UCSD-AML1 (cell line): Measurements from ENCODE around the gene PCSK5.

ENCODE experiments used
- DNase-seq: peaks from one replicate; lab custom pipeline; 2025; ENCODE audit not compliant: unreplicated experiment; lab: John Stamatoyannopoulos, UW

Gene PCSK5

GRCh38 chr9:76221423-76221822 is 330.9 kb downstream of the PCSK5 start:
- DNase-seq = no peak

DNA sequence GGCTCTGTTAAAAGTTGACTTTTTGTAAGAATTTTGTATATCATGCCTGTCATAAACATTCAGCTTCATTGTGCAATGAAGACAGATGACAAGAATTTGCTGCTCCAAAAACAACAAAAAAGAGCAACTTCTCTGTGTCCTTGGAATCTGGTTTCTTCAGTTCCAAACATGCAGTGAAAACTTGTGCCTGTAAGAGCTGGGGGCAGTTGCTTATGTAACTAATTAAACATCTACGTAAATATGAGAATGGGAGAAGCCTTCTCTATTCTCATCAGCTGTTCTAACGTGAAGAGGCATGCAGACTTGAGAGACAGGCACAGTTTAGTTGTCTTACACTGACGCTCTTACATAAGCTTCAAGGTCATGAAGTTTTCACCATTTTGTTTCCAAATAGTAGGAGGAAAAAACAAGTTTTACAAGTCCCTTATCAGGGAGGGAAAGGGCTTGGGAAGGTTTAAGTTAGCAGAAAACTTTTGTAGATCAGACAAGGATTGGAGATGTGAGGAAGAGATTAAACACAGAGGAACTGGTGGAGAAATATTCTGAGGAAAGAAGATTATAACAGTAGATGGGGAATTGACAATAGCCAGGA is 333.4 kb downstream of the PCSK5 start:
- DNase-seq = no peak

GRCh38 chr9:76227156-76227555 is 336.7 kb downstream of the PCSK5 start:
- no peak for DNase-seq

DNA sequence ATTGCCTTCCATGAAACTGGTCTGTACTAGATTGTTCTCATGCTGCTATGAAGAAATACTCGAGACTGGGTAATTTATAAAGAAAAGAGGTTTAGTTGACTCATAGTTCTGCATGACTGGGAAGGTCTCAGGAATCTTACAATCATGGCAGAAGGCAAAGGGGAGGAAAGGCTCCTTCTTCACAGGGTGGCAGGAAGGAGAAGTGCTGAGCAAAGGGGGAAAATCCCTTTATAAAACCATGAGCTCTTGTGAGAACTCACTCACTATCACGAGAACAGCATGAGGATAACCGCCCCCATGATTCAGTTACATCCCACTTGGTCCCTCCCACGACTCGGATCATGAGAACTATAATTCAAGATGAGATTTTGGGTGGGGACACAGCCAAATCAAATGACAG is 340.5 kb downstream of the PCSK5 start:
- DNase-seq = no peak

DNA sequence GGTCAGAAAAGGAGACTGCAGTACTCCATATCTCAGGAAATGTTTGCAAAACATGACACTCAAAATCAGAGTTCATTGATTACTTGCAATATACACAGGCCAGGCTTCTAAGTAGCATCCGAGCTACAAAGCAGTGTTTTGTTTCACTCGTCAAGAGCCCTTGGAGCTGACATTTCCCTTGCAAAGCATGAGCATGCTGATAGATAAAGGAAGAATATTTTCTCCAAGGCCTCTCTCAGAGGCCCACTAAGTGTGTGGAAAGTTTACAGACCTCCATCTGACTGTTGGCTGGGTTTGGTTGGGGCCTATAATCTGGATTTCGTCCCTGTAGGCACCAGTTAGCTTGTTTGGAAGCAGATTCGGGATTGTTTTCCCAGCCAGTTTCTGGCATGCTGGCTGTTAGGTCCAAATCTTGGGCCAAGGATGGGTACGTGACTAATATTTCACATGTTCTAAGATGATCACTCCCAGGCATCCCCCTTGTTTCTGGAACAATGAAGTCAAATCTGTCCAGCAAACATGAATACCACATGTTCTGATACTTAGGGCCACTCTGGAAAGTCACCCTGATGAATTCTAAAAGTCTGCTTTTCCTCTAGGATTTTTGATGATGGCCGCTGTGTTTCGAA is 342.5 kb downstream of the PCSK5 start:
- no peak for DNase-seq

DNA sequence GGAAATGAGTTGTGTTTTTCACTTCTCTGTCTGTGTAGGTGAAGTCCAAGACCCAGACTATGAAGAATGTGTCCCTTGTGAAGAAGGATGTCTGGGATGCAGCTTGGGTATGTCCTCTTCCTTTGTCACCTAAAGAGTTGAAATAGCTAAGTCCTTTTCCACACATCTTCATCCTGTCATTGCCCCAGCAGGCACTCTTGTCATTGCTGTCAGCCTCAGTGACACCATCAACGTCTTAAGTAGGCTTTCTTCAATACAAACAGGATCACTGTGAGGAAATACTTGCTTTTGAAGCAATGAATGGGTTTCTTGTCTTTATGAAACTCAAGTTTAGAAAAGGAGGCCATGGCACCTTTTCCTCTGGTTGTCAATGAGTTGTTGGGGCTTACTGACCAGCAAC is 350.1 kb downstream of the PCSK5 start:
- DNase-seq = no peak

GRCh38 chr9:76245518-76245917 is 355.0 kb downstream of the PCSK5 start:
- no peak for DNase-seq

DNA sequence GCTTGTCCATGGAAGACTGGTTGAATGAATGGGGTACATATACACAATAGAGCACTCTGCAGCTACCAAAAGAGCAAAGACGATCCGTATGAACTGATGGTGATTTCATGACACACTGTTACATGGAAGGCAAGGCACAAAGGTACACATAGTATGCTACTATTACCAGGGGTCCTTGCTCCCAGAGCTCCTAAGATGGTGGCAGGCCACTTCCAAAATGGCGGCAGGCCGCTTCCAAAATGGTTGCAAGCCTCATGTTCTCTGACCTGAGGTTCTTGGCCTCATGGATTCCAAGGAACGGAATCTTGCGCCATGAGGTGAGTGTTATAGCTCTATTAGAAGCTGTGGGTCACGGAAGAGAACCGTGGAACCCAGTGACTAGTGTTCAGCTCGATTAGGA is 356.2 kb downstream of the PCSK5 start:
- DNase-seq = no peak

GRCh38 chr9:76247426-76247825 is 357.0 kb downstream of the PCSK5 start:
- no peak for DNase-seq

DNA sequence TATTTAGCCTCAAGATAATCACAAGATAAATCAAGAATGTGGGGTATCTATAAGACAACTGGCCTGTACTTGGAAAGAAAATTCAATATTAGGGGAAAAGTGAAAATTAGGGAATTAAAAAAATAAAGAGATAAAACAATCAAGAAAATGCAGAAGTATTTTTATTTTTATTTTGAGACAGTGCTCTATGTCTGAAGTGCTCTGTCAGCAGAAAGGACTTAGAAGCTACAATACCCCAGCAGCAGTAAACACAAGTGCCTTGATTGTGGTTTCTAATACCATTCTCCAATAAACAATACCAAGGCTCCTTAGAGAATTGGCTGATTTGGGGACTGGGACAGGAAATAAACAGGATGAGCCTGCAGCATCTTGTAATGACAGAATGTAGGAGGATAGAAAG is 358.8 kb downstream of the PCSK5 start:
- no peak for DNase-seq

- DNase-seq = no peak
Measured at GRCh38 chr9:76255781-76256455, 365.4 kb downstream of the PCSK5 start.

- DNase-seq = no peak
Measured at GRCh38 chr9:76257311-76257710, 366.8 kb downstream of the PCSK5 start.

- no peak for DNase-seq
Measured at GRCh38 chr9:76266649-76267283, 376.3 kb downstream of the PCSK5 start.

DNA sequence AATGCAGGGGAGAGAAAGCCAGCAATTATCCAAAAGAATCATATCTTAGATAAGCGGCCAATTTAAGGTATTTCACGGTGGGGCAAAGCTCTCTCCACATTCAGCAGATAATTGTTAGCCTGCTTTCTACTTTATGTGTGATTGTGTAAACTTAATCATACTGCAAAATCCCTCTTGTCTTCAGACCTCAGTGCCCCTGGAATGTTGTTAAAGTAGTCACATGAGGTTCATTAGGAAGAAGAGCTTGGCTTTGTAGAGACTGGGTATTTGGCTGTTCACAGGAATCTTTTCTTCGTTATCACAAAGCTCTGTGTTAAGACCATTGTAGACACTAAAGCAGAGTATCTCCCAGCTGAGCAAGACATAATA is 376.8 kb downstream of the PCSK5 start:
- DNase-seq = no peak

DNA sequence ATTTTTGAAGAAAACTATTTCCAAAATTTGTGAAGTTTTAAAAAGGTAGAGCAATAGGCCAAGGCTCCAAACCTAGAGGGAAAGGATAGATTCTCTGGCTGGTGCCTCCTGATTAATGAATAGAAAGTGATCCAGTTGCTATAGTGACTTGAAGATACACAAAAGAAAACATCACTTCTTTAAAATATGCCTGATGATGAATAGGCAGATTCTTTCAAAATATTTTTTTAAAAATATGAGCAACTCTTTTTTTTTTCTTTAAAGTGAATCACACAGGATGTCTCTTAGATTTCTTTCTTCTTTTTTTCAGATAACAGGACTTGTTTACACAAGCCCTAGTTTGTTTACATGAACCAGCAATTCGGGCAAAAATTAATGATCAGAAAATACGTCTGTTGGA is 379.3 kb downstream of the PCSK5 start:
- DNase-seq = no peak

- no peak for DNase-seq
Measured at GRCh38 chr9:76271755-76272154, 381.3 kb downstream of the PCSK5 start.

- DNase-seq = no peak
Measured at GRCh38 chr9:76289042-76289441, 398.6 kb downstream of the PCSK5 start.

GRCh38 chr9:76289703-76290102 is 399.2 kb downstream of the PCSK5 start:
- no peak for DNase-seq

GRCh38 chr9:76290555-76290954 is 400.1 kb downstream of the PCSK5 start:
- no peak for DNase-seq

DNA sequence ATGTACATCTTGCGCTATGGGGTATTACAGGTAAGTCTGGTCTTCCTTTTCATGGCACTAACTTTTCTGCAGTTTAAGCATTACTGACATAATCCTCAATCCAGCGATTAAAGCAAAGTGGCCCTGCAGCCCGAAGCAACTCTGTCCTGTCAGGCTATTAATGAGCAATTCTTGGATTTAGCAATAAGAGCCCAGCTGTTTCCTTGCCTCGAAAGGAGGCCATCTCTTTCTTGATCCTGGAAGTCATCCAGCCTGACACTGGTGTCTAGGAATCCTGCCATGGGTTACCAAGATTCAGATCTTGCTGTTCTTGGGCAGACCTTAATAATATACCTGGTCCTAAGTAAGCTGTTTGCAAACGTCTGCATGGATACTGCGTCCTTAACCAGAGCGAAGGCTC is 401.8 kb downstream of the PCSK5 start:
- no peak for DNase-seq

GRCh38 chr9:76292658-76293057 is 402.2 kb downstream of the PCSK5 start:
- no peak for DNase-seq

DNA sequence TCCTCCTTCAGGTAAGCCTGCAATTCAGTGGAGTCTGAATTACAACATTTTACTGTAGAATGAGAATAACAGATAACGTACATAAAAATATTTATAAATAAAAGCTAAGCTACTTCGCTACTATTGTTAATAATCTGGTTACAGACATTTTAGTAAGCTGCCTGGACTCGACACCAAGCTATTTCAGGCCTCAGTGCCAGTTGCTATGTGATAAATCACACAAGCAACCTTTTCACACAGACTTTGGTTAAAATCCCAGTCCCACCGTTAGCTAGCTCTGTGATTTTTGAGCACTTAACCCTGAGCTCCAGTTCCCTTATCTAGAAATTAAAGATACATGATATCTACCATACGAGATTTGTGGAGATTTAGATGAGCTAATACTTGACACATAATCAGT is 403.8 kb downstream of the PCSK5 start:
- no peak for DNase-seq
